ENCODE measurements around the gene NIPAL4. TPM values are rescaled to one million over a fixed set of nuclear protein-coding genes. Genes with fewer than 3 reads are reported as not detected.

Gene NIPAL4
- total RNA-seq, 2 experiments from 2014 or later = not detected

DNA sequence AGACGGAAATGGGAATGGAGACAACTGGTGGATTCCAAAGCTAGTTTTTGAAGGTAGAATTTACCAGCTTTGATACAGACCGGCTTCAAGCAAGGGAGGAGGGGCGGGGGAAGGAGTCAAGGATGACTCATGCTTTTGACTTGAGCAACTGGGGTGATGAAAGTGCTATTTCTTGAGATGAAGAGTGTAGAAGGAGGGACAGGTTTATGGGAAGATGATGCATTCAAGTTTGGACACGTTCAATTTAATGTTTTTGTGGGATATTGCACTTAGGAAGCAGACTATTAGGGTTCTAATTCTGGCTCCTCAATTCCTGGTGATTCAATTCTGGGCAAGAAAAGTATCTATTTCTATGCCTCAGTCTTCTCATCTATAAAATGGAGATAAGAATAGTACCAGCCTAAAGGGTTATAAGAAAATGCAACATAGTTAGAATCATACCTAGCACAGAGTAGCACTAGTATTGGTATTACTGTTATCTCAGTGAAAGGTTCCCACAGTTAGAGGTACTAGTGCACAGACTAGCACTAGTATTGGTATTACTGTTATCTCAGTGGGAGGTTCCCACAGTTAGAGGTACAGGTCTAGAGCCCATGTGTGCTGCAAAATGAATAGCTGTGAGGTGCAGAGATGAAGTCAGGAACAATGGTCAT is 4.6 kb downstream of the NIPAL4 start:
- H3K36me3 Mint-ChIP-seq (ENCODE audit: low read depth) = no peaks in the 10 kb centered on the region
- ATAC-seq = peak; percentile 54
- no peak overlapping the region for H3K27ac Mint-ChIP-seq
- H3K4me3 Mint-ChIP-seq = no peak overlapping the region
- POLR2A ChIA-PET = interaction anchor here (0.5 kb wide), 1 partner anchor 20 kb away, joined by 3 read pairs; no protein-coding TSS in a partner anchor
- peaks cover 17% of the 10 kb centered on the region for H3K4me1 Mint-ChIP-seq (ENCODE audit: low read depth)
- peaks cover 23% of the 10 kb centered on the region for H3K27me3 Mint-ChIP-seq (ENCODE audit: low read depth)
- no peaks in the 10 kb centered on the region for H3K9me3 Mint-ChIP-seq (ENCODE audit: insufficient read depth)
- CTCF ChIA-PET = interaction anchor here (1.0 to 1.5 kb wide), 2 partner anchors 32 to 278 kb away, joined by 3 to 4 read pairs; partner anchors contain the start of gene LSM11
- DNase-seq = peak; percentile 54

DNA sequence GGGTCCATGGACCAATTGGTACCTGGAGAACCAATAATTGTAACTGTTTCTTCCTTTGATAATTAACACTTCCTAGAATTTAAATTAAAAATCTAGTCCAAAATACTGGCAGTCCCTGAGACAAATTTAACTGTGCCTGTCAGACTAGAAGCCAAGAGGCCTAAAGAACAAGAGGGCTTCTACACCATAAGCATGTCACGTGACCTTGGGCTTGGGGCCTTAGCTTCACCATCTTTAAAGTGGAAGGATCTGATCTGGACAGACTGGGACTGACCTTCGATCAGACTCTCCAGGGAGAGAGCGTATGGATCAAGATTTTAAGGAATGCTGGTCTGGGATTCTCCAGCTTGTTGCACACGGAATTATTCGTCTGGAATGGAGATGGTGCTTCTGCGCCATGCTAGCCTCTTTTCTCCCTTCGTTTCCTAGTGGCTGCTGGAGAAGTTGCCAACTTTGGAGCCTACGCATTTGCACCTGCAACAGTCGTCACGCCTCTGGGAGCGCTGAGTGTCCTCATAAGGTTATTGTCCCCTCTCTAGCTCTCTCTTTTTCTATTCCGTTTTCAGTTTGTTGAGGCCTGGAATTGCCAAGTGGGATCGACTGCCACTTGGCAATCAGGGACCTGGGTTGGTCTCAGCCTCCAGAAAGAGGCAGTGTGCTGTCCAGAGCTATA is 8.4 kb downstream of the NIPAL4 start:
- DNase-seq (no peak), ATAC-seq (no peak)
- peaks cover 12% of the 10 kb centered on the region for H3K4me1 Mint-ChIP-seq (ENCODE audit: low read depth)
- H3K27me3 Mint-ChIP-seq (ENCODE audit: low read depth) = peaks cover 2% of the 10 kb centered on the region
- ChIA-PET POLR2A (no interaction called here), CTCF (interaction anchor here (1.8 to 7.3 kb wide), 2 partner anchors 17 to 249 kb away, joined by 4 to 34 read pairs; no protein-coding TSS in a partner anchor)
- H3K4me3 Mint-ChIP-seq = no peak overlapping the region
- peaks cover 8% of the 10 kb centered on the region for H3K36me3 Mint-ChIP-seq (ENCODE audit: low read depth)
- no peaks in the 10 kb centered on the region for H3K9me3 Mint-ChIP-seq (ENCODE audit: insufficient read depth)
- H3K27ac Mint-ChIP-seq = no peak overlapping the region

DNA sequence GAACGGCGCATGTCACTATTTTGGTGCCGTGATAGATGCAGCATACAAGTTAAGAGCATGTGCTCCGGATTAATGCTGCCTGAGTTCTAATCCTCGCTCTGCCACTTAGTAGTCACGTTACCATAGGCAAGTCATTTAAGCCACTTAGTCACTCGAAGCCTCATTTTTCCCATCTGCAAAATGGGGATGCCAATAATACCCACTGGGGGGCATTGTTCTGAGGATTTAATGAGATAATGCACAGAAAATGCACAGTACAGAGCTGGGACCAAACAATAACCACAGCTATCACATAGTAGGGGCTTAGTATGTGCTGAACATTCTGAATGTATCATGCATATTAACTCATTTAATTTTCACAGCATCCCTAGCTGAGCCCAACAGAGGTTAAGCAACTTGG is 9.1 kb downstream of the NIPAL4 start:
- CTCF ChIA-PET = interaction anchor here (0.6 to 7.3 kb wide), 8 partner anchors 9 to 274 kb away, joined by 3 to 34 read pairs (median 10); partner anchors contain the start of gene LSM11
- H3K4me3 Mint-ChIP-seq = no peak overlapping the region
- H3K36me3 Mint-ChIP-seq (ENCODE audit: low read depth) = peaks cover 8% of the 10 kb centered on the region
- no peak overlapping the region for H3K27ac Mint-ChIP-seq
- H3K4me1 Mint-ChIP-seq (ENCODE audit: low read depth) = peaks cover 9% of the 10 kb centered on the region
- POLR2A ChIA-PET = no interaction called here
- H3K9me3 Mint-ChIP-seq (ENCODE audit: insufficient read depth) = no peaks in the 10 kb centered on the region
- DNase-seq (no peak), ATAC-seq (no peak)
- H3K27me3 Mint-ChIP-seq (ENCODE audit: low read depth) = peaks cover 2% of the 10 kb centered on the region

DNA sequence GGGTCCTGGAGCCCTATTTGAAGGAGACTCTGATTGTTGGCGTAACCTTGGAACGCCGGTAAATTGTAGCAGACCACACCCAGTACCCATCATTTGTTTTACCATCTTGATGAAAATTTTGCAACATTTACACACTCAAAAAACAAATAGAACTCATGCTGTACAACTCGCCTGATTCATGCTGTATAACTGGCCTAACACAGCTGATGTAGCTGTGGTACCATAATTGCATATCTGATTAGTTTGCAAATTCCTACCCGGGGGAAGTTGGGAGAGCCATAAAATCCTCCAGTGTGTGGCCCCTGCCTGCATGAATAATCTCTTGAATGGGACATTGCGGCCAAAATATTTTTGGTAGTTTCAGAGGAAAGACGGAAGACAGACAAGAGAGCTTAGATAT is 9.7 kb downstream of the NIPAL4 start:
- H3K27me3 Mint-ChIP-seq (ENCODE audit: low read depth) = no peaks in the 10 kb centered on the region
- no peak overlapping the region for H3K27ac Mint-ChIP-seq
- peaks cover 8% of the 10 kb centered on the region for H3K36me3 Mint-ChIP-seq (ENCODE audit: low read depth)
- H3K4me1 Mint-ChIP-seq (ENCODE audit: low read depth) = peaks cover 3% of the 10 kb centered on the region
- no peaks in the 10 kb centered on the region for H3K9me3 Mint-ChIP-seq (ENCODE audit: insufficient read depth)
- DNase-seq (no peak), ATAC-seq (no peak)
- CTCF ChIA-PET = interaction anchor here (0.6 to 7.3 kb wide), 11 partner anchors 8 to 274 kb away, joined by 3 to 34 read pairs (median 5); partner anchors contain the start of gene LSM11
- POLR2A ChIA-PET = no interaction called here
- H3K4me3 Mint-ChIP-seq = no peak overlapping the region

DNA sequence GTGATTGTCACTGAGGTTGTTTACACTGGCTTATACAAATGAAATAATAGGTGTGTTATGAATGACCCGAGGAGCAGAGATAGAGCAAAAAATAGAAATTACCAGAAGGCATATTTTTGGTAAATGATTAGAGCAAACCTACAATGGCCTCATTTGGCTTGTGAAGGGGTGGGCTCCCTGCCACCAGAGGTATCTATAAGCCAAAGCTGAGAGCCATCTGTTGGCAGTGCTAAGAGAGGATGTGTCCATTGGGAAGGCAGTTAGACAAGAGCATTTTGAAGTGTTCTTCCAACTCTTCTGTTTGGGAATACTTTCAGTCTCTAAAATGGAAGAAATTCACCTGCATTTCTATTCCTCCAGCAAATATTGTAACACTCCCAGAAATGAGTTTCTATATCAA is 10.6 kb downstream of the NIPAL4 start:
- Mint-ChIP-seq H3K27ac (no peak overlapping the region), H3K4me1 (ENCODE audit: low read depth) (no peaks in the 10 kb centered on the region), H3K9me3 (ENCODE audit: insufficient read depth) (no peaks in the 10 kb centered on the region), H3K4me3 (no peak overlapping the region), H3K27me3 (ENCODE audit: low read depth) (no peaks in the 10 kb centered on the region), H3K36me3 (ENCODE audit: low read depth) (peaks cover 16% of the 10 kb centered on the region)
- no peak for ATAC-seq
- POLR2A ChIA-PET = no interaction called here
- CTCF ChIA-PET = interaction anchor here (0.6 to 7.3 kb wide), 12 partner anchors 10 to 273 kb away, joined by 3 to 34 read pairs (median 8); partner anchors contain the start of gene LSM11
- no peak for DNase-seq

DNA sequence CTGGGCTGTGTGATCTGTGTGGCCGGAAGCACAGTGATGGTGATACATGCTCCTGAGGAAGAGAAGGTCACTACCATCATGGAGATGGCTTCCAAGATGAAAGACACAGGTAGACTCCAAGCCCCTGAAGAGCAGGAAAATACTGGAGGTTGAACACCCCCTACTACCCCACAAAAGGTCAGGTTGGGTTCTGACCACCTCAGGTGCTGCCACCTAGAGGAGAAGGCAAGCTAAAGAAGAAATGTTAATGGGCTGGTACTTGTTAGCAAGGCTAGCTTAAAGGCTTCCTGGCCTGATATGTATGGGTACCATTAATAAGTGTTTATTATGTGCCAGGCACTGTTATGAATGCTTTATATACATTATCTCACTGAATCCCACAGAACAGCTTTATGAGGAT is 11.7 kb downstream of the NIPAL4 start:
- ATAC-seq (no peak), DNase-seq (peak; percentile 32)
- H3K36me3 Mint-ChIP-seq (ENCODE audit: low read depth) = peaks cover 18% of the 10 kb centered on the region
- no peak overlapping the region for H3K27ac Mint-ChIP-seq
- no peak overlapping the region for H3K4me3 Mint-ChIP-seq
- H3K4me1 Mint-ChIP-seq (ENCODE audit: low read depth) = no peaks in the 10 kb centered on the region
- no peaks in the 10 kb centered on the region for H3K9me3 Mint-ChIP-seq (ENCODE audit: insufficient read depth)
- POLR2A ChIA-PET = no interaction called here
- H3K27me3 Mint-ChIP-seq (ENCODE audit: low read depth) = no peaks in the 10 kb centered on the region
- CTCF ChIA-PET = interaction anchor here (0.7 to 7.3 kb wide), 24 partner anchors 9 to 272 kb away, joined by 3 to 34 read pairs (median 4); partner anchors contain the start of genes LSM11 and NIPAL4

DNA sequence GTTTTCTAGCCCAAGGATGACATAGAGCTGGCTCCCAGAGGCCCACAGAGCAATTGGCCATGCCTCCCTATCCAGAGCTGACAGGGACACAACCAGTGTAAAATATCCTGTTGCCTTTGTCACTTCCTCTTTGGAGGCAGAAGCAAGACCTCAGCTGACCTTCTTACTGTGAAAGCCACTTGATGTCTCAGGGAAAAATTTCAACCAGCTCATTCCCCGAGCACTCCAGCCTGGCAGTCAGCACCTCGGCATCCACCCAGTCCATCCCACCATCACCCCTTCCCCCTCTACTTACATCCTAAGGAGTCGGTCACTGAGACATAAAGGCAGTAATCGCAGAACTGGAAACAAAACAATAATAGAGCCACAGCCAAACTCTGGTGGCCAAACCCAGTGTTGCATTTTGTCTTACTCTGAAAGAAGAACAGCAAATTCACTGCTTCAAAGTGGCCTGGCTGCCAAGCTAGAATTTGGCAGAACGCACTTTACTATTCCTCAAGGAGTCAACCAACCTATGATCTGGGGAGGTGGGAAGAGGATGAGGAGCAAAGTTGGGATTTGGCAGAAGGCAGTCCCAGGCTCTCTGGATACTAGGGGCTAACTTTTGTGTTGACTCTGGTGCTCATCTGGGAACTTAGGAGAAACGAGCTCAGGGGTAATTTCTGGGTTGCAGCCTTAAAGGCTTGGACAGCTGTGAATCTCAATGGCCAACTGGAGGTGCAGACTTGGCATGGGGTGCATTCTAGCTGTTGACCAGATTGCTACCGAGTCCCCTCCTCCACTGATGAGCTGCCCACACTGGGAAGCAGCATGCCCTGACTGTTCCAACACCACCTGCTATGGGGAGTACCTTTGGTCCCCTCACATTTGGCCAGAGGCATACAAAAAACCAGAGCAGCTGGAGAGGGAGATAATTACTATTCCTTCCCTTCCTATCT is 13.6 kb downstream of the NIPAL4 start:
- no peak for ATAC-seq
- DNase-seq = no peak
- no peaks in the 10 kb centered on the region for H3K27me3 Mint-ChIP-seq (ENCODE audit: low read depth)
- POLR2A ChIA-PET = interaction anchor here (0.6 kb wide), 1 partner anchor 181 kb away, joined by 3 read pairs; no protein-coding TSS in a partner anchor
- no peak overlapping the region for H3K4me3 Mint-ChIP-seq
- no peak overlapping the region for H3K27ac Mint-ChIP-seq
- H3K9me3 Mint-ChIP-seq (ENCODE audit: insufficient read depth) = no peaks in the 10 kb centered on the region
- CTCF ChIA-PET = interaction anchor here (0.9 to 7.3 kb wide), 5 partner anchors 11 to 270 kb away, joined by 3 to 34 read pairs (median 18); partner anchors contain the start of gene LSM11
- H3K36me3 Mint-ChIP-seq (ENCODE audit: low read depth) = peaks cover 35% of the 10 kb centered on the region
- H3K4me1 Mint-ChIP-seq (ENCODE audit: low read depth) = peaks cover 18% of the 10 kb centered on the region

DNA sequence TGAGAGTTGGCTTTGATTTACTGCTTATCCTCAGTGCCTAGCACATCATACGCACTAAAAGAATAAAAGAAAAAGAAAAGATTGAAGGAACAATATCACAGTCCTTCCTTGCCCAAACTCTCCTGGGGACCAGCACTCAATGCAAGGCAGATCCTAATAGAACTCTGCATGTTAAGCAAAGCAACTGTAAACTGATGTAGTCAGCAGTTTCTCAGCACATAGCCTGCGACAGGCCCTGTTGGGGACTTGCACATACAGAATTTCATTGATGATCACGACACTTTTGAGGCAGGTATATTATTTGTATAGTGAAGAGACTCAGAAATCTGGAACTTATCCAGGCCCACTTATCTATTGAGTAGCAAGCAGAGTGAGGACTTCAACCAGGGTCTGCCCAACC is 15.4 kb downstream of the NIPAL4 start:
- H3K9me3 Mint-ChIP-seq (ENCODE audit: insufficient read depth) = no peaks in the 10 kb centered on the region
- ChIA-PET CTCF (interaction anchor here (1.0 to 1.8 kb wide), 4 partner anchors 9 to 127 kb away, joined by 3 to 6 read pairs (median 4); no protein-coding TSS in a partner anchor), POLR2A (no interaction called here)
- DNase-seq = no peak
- peaks cover 50% of the 10 kb centered on the region for H3K36me3 Mint-ChIP-seq (ENCODE audit: low read depth)
- peaks cover 36% of the 10 kb centered on the region for H3K4me1 Mint-ChIP-seq (ENCODE audit: low read depth)
- no peaks in the 10 kb centered on the region for H3K27me3 Mint-ChIP-seq (ENCODE audit: low read depth)
- no peak for ATAC-seq
- H3K27ac Mint-ChIP-seq = peak overlapping the region; percentile 16
- H3K4me3 Mint-ChIP-seq = no peak overlapping the region

DNA sequence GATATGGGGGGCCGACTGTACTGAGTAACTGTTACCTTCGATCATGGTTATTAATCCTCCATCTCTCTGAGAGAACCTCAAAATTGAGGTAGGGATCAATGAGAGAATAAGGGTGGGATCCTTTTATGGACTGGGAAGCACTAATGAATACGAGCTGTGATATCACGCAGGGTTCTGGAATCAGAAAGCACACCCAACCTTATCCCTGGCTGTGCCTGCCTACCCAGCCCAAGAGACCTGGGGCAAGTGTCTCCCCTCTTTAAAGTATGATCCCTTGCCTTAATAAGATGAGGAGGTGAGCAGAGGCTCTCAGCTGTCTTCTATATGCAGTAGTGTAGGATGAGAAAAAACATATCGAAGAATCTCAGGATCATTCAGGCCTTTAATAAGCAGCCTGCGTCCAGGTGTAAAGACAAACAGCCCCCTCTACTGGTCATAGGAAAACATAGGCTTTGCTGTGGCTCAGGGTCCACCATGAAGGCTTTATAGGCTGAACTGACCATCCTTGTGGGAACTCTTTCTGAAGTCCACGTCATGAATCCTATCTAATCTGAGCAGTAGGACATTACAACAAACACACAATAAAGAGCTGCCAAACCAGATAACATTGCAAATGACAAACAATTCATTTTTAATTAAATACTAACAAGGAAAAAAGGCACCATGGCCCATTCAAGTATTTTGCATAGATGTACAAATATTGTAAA is 16.8 kb downstream of the NIPAL4 start:
- no peaks in the 10 kb centered on the region for H3K27me3 Mint-ChIP-seq (ENCODE audit: low read depth)
- POLR2A ChIA-PET = no interaction called here
- CTCF ChIA-PET = interaction anchor here (0.8 to 4.2 kb wide), 15 partner anchors 9 to 266 kb away, joined by 3 to 23 read pairs (median 3); partner anchors contain the start of genes LSM11 and THG1L
- H3K4me1 Mint-ChIP-seq (ENCODE audit: low read depth) = peaks cover 48% of the 10 kb centered on the region
- no peaks in the 10 kb centered on the region for H3K9me3 Mint-ChIP-seq (ENCODE audit: insufficient read depth)
- peak; percentile 53 for ATAC-seq
- peak overlapping the region; percentile 22 for H3K27ac Mint-ChIP-seq
- H3K4me3 Mint-ChIP-seq = no peak overlapping the region
- H3K36me3 Mint-ChIP-seq (ENCODE audit: low read depth) = peaks cover 59% of the 10 kb centered on the region
- peak; percentile 42 for DNase-seq

DNA sequence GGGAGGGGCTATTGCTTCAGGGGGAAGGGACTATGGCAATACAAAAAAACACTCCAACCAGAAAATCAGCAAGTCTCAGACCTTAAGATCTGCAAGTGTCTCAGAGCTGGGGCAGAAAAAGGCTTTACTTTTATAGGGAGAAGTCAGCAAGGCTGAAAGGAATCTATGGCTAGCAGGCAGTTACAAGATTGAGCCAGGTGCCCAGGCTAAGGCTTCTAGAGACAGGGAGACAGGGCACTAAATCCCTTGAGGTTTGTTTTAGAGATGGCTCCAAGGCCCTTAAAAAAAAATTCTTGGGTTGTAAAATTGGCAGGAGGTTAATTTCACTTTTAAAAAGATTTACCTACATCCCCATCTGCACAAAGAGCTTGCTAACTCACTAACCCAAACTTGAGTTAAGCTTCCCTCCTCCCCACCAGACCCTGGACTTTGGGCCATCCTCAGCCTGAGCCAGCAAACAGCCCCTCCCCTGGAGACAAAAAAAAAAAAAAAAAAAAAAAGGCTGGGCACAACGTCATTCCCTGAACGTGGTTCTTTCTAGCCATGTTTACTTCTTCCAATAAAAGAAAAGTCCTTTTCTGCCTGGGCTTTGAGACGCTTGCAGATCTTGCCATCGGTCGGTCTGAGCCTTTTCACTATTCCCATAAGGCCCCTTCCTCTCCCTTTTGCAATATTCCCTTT is 17.9 kb downstream of the NIPAL4 start:
- H3K9me3 Mint-ChIP-seq (ENCODE audit: insufficient read depth) = no peaks in the 10 kb centered on the region
- ChIA-PET POLR2A (no interaction called here), CTCF (interaction anchor here (0.9 to 4.2 kb wide), 10 partner anchors 9 to 266 kb away, joined by 3 to 23 read pairs (median 4); partner anchors contain the start of genes LSM11 and THG1L)
- H3K27me3 Mint-ChIP-seq (ENCODE audit: low read depth) = no peaks in the 10 kb centered on the region
- DNase-seq (no peak), ATAC-seq (no peak)
- peaks cover 53% of the 10 kb centered on the region for H3K4me1 Mint-ChIP-seq (ENCODE audit: low read depth)
- peaks cover 68% of the 10 kb centered on the region for H3K36me3 Mint-ChIP-seq (ENCODE audit: low read depth)
- H3K27ac Mint-ChIP-seq = peak overlapping the region; percentile 76
- H3K4me3 Mint-ChIP-seq = no peak overlapping the region

Measured in activated CD8-positive, alpha-beta T cell treated with anti-CD3 and anti-CD28 coated beads, Interleukin-2, amount 10 ng/mL, durations not matched to agents 7 days and 5 days (primary cell).